SK-N-MC (cell line): ENCODE data around the gene PLA2G4B.

Source experiments
- EZH2 ChIP-seq: fragments of 200-600 bp; sonication (generic); IDR thresholded peaks from one replicate; pipeline ENCODE4 v1.6.1; 2017; ENCODE audit warnings: antibody characterized with exemption
- POLR2AphosphoS5 ChIP-seq: IDR thresholded peaks from 2 replicates; pipeline ENCODE4 v1.6.1; 2012; ENCODE audit warnings: mild to moderate bottlenecking, low read depth, low read length, borderline replicate concordance

- no peak for TF ChIP-seq EZH2
- TF ChIP-seq POLR2AphosphoS5, result no peak
Measured at GRCh38 chr15:41832875-41833274, 5.8 kb upstream of the PLA2G4B start.
